NCI-H187 treated with DMSO at 0.1 percent for 48 hours (cell line): ENCODE results near the gene SLC24A1.
A peak's percentile ranks its signal among the peaks of the same experiment; 100 is the strongest.

Source experiments
- DNase-seq: peaks from one replicate; lab custom pipeline; 2025; lab: John Stamatoyannopoulos, UW

Gene SLC24A1

DNA sequence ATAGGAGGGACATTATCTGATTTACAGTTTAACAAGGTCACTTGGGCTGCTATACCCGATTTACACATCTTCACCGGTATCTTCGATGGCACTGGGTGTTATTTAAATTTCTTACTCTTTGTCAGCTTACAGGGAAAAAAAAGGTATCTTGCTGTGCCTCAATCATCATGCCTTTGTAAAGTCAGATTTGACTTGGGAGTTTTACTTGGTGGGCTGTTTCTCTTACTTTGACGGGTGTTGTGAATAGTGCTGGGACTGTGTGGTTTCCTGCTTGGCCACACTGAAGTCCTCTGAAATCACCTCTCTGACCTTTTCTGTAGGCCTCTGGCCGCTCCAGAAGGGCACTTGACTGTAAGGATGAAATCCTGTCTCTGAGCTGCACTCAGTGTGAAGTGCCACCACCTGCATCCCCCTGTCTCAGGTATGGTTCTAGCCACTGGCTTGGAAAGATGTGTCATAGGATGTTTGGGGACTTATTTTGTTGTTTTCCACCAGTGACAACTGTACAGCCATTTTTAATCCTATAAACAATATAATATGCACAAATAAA, 3.1 kb upstream of the SLC24A1 start:
- DNase-seq = no peak

DNA sequence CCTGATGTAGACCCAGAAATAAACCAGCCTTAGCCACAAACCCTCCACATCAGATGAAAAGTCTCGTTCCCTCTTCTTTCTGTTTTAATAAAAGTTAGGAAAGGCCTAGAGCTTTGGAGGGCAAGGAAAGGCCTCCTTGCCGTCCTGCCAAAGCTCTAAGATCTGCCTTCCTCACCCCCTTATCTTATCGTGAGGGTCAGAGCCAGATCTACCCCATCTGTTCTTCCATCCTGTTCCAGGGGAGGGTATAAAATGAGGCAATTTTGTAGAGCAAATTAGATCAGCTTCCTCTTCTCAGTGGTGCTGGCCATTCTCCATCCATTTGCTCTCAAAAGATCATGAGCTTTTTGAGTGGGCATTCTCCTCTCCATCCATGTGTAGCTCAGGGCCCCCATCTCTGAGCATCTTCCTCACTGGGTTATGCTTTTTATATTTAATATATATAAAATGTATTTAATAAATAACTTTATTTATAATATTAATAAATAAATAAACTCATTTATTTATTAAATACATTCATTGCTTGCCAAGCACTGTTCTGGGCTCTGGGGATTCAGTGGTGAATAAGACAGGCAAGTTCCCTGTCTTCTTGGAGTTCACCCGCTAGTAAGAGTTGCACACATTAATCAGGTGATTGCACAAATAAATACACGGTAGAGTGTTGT, 2.0 kb upstream of the SLC24A1 start:
- no peak for DNase-seq

GRCh38 chr15:65620833-65621232, 905 bp upstream of the SLC24A1 start:
- DNase-seq = no peak

GRCh38 chr15:65623103-65623502, 1.4 kb downstream of the SLC24A1 start:
- DNase-seq = no peak

GRCh38 chr15:65626856-65627255, 5.1 kb downstream of the SLC24A1 start:
- DNase-seq = no peak

- no peak for DNase-seq
Measured at GRCh38 chr15:65629548-65629947, 7.8 kb downstream of the SLC24A1 start.

- DNase-seq = no peak
Measured at GRCh38 chr15:65630760-65631159, 9.0 kb downstream of the SLC24A1 start.

DNA sequence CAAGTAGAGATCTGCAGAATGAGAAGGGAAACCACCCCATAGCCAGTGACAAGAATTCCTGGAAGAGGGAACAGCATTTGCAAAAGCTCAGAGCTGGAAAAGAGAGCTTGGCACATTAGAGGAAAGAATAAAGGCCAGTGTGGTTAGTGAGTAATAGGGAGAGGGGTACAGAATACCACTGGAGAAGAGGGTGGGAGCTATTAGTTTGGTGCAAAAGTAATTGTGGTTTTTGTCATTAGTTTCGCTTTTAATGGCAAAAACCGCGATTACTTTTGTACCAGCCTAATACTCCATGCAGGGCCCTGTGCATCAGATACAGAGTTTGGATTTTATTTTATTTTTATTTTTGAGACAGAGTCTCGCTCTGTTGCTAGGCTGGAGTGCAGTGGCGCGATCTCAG, 9.8 kb downstream of the SLC24A1 start:
- no peak for DNase-seq

GRCh38 chr15:65632780-65633375, 11.1 kb downstream of the SLC24A1 start:
- no peak for DNase-seq

- no peak for DNase-seq
Measured at GRCh38 chr15:65633752-65634151, 12.0 kb downstream of the SLC24A1 start.

DNA sequence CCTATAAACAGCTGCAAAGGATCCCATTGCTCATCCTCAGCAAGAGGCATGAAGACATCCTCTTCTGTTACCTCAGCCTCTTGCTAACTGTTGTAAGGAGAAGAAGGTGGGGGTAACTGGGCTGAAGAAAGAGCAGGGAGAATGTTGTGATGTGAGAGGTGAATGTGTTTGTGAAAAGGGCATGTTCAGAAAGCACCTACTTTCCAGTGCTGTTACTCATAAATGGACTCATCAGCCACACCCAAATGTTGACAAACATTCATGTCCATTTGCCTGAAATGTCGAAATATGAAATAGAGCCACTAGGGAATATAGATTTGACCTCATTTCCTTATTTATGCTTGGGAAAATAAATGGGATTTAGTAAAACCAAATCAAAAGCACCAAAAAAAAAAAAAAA, 12.6 kb downstream of the SLC24A1 start:
- DNase-seq = no peak

- no peak for DNase-seq
Measured at GRCh38 chr15:65638109-65638508, 16.4 kb downstream of the SLC24A1 start.

DNA sequence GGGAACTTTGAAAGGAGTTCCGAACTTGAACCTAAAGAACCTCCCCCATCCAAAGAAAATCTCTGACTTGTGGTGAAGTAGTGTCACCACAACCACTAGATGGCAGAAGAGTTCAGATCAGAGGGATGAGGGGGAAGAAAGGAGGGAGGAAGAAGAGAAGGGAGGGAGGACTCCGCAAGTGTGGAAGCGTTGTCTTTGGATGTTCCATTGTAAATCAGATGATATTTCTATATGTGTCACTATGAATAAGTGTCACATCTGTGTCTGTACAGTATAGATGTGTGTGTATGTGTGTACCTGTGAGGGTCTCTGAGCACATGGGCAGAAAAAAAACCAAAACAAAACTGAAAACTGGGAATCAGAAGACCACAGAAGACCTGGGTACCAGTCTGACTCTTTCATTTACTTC, 16.9 kb downstream of the SLC24A1 start:
- DNase-seq = peak; percentile 22

DNA sequence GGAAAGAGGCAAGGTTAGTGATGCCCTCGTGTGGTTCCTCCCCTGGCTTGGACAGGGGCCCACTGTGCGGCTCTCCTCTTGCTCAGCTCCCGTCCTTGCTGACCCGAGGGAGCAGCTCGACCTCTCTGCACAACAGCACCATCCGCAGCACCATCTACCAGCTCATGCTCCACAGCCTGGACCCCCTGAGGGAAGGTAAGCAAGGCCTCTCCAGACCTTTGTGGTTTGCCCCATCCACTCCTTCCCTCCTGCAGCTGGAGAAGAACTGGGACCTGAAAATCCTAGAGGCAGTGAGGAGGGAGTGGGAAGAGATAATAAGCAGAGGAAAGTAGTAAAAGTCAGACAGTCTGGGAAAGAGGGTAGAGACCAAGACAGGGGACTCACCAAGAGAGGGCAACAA, 17.8 kb downstream of the SLC24A1 start:
- no peak for DNase-seq

DNA sequence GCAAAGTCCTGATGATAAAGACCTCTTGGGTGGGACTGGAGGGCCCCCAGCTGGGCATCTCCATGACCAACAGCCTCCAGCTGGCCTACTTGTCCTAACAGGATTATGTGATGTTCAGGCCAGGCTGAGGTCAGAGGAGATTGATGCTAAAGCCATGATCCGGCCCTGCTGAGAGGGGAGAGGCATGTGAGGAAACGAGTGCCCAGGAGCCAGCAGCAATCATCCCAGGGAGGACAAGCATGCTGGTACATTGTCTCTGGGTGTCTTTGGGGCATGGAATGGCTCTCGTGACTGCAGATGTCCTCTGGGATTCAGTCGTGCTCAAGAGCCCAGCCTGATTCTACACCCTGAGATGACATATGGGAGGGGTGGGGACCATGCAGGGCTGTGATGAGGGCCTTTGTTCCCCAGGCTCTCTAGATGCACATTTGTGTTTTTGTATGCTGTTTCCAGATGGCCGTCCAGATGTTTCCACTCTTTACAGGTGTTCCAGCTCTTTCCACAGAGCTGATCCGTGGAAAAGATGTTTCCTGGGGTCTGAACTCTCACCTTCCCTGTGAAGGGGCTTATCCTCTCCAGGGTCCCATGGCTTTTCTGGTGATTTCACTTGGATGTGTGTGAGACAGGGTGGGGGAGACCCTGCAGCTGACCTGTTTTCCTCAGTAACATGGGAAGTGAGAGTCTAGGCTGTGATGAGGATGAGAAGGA, 20.2 kb downstream of the SLC24A1 start:
- no peak for DNase-seq

GRCh38 chr15:65642594-65642993, 20.9 kb downstream of the SLC24A1 start:
- DNase-seq = no peak

DNA sequence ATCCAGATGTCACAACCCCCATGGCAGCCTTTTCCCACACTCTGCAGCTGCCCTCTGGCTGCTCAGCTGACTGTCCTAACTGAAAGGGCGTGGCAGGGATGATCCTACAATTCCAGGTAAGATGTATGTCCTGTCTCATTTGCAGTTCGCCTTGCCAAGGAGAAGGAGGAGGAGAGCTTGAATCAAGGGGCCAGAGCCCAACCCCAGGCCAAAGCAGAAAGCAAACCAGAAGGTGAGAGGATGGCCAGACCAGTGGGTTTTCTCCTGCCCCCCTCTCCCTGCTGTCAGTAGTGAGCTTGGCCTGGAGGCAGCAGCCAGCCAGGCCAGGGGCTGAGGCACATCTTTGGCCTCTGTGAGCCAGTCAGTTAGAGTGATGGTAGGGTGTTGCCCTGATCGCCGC, 22.5 kb downstream of the SLC24A1 start:
- no peak for DNase-seq

GRCh38 chr15:65645392-65645791, 23.7 kb downstream of the SLC24A1 start:
- DNase-seq = no peak

DNA sequence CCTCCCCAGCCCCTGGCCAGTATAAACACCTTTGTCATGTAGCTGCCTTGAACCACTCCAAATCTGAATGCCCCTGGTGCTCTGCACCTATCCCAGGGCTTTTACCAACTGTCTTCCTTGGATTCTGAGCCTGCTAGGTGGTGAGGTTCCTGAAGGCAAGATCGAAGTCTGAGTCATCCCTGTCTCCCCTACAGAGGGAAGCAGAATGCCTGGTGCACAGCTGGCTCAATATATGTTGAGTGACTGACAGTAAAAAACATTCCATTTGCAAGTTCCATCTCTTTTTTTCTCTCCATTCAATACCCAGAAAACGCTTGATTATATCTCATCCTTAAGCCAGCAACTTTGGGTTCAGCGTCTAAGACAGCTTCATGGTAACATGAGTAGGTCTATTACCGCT, 24.7 kb downstream of the SLC24A1 start:
- no peak for DNase-seq

GRCh38 chr15:65650312-65651041, 28.7 kb downstream of the SLC24A1 start:
- no peak for DNase-seq

- no peak for DNase-seq
Measured at GRCh38 chr15:65651042-65651322, 29.2 kb downstream of the SLC24A1 start.

DNA sequence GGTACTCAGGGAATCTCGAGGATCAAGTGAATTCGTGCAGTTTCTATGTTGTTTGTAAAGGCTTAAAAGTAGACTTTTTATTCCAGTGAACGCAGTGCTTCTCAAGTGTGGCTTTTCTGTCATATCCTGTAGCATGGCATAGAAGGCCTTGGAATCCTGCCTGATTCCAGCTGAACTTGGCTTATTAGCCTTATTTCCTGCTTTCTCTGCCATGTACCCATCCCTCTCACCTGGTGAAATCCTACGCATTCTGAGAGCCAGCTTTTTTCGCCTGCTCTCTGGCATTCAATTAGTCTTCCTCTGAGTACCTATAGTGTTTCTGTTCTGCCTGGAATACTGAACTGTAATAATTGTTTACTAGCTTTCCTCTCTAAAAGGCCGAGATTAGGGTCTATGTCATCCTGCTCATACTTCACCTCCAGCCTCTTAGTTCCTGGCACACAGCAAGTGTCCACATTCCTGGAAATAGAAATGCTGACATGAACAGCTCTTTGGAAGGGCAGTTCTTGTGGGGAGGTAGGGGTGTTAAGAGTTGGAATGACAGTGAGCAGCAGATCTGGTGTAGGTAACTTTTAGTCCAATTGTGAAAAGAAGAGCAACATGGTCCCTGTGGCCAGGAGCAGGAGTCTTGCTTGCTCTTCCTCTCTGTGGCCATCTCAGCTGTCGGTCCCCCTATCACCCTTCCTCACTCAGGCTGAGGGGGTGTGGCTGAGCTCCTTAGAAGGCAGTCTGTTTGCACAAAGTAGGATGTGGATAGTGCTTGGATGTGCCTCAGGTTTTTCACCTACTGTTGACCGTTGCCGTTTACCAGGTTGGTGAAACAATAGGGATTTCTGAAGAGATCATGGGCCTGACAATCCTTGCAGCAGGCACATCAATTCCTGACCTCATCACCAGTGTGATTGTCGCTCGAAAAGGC, 30.4 kb downstream of the SLC24A1 start:
- no peak for DNase-seq
